Calu3 (cell line): ENCODE results near the gene P2RX3. TPM values are rescaled to one million over a fixed set of nuclear protein-coding genes. Genes with fewer than 3 reads are reported as not detected.

Experiments
- BruUV-seq: library from RNA; stranded (reverse); fragments of 400-500 nt; replicated peaks from 2 replicates; lab custom pipeline; 2021; lab: Mats Ljungman, UMichigan
- CTCF ChIA-PET: fragments of 300-600 bp; sonication (Branson Sonifier 250); formaldehyde crosslinking; loops from one replicate; lab custom pipeline; 2022; ENCODE audit warnings: antibody characterized with exemption; lab: Charles Lee
- DNase-seq: peaks from one replicate; pipeline ENCODE4 v3.0.0; 2022
- H3K27ac Mint-ChIP-seq: one replicate; pipeline ENCODE4 v1.8.0; 2022; ENCODE audit warnings: mixed read lengths; ENCODE audit not compliant: unreplicated experiment
- H3K27me3 Mint-ChIP-seq: one replicate; pipeline ENCODE4 v1.8.0; 2022; ENCODE audit warnings: mixed read lengths; ENCODE audit not compliant: unreplicated experiment
- H3K36me3 Mint-ChIP-seq: one replicate; pipeline ENCODE4 v1.8.0; 2022; ENCODE audit warnings: mild to moderate bottlenecking, moderate library complexity, mixed read lengths; ENCODE audit not compliant: insufficient read depth, unreplicated experiment
- H3K4me1 Mint-ChIP-seq: one replicate; pipeline ENCODE4 v1.8.0; 2022; ENCODE audit warnings: mild to moderate bottlenecking, low read depth, mixed read lengths; ENCODE audit not compliant: unreplicated experiment
- H3K4me3 Mint-ChIP-seq: one replicate; pipeline ENCODE4 v1.8.0; 2022; ENCODE audit warnings: mild to moderate bottlenecking, low read depth, moderate library complexity, mixed read lengths; ENCODE audit not compliant: unreplicated experiment
- H3K9me3 Mint-ChIP-seq: one replicate; pipeline ENCODE4 v1.8.0; 2022; ENCODE audit warnings: low read depth, mixed read lengths; ENCODE audit not compliant: unreplicated experiment
- CTCF ChIP-seq: fragments of 200-600 bp; IDR thresholded peaks from one replicate; pipeline ENCODE4 v1.8.0; 2022; ENCODE audit warnings: antibody characterized with exemption; ENCODE audit not compliant: unreplicated experiment
- intact Hi-C: fragments of 100-400 bp; cut with micrococcal nuclease; formaldehyde crosslinking; loops from one replicate; pipeline ENCODE4 v1.10.0; 2022; ENCODE audit not compliant: unreplicated experiment
- total RNA-seq: library from RNA; stranded (reverse); gene quantifications from 2 replicates; pipeline ENCODE4 v1.2.3, GENCODE V29; 2022

The P2RX3 gene
- total RNA-seq, 1 experiment from 2014 or later, result not detected

- CTCF ChIA-PET, result no interaction called here
- no peak overlapping the region for H3K4me3 Mint-ChIP-seq
- DNase-seq, result no peak
- no peaks in the 10 kb centered on the region for H3K9me3 Mint-ChIP-seq
- no peaks in the 10 kb centered on the region for H3K36me3 Mint-ChIP-seq
- no peak for TF ChIP-seq CTCF
- H3K27me3 Mint-ChIP-seq, result peaks cover 64% of the 10 kb centered on the region
- intact Hi-C loops, result no loop called here
- no TSS peak for BruUV-seq
- no peaks in the 10 kb centered on the region for H3K4me1 Mint-ChIP-seq
- H3K27ac Mint-ChIP-seq, result no peak overlapping the region
Measured at GRCh38 chr11:57370251-57370650, 32.1 kb downstream of the P2RX3 start.

GRCh38 chr11:57370941-57371340 lies 32.8 kb downstream of the P2RX3 start:
- BruUV-seq, result no TSS peak

GRCh38 chr11:57373146-57373545 lies 35.0 kb downstream of the P2RX3 start:
- Mint-ChIP-seq H3K4me3 (no peak overlapping the region), H3K36me3 (no peaks in the 10 kb centered on the region), H3K27ac (no peak overlapping the region), H3K27me3 (peaks cover 61% of the 10 kb centered on the region), H3K9me3 (no peaks in the 10 kb centered on the region), H3K4me1 (no peaks in the 10 kb centered on the region)
- CTCF ChIA-PET, result no interaction called here
- DNase-seq, result no peak
- no peak for TF ChIP-seq CTCF
- BruUV-seq, result no TSS peak
- intact Hi-C loops, result no loop called here

More at GRCh38 chr11:57370941-57371340, 32.8 kb downstream of the P2RX3 start:
- intact Hi-C loops, result no loop called here
- DNase-seq, result no peak
- CTCF ChIA-PET, result no interaction called here
- no peaks in the 10 kb centered on the region for H3K4me1 Mint-ChIP-seq
- no peak overlapping the region for H3K27ac Mint-ChIP-seq
- H3K27me3 Mint-ChIP-seq, result peaks cover 59% of the 10 kb centered on the region
- no peak for TF ChIP-seq CTCF
- H3K4me3 Mint-ChIP-seq, result no peak overlapping the region
- H3K36me3 Mint-ChIP-seq, result no peaks in the 10 kb centered on the region
- H3K9me3 Mint-ChIP-seq, result no peaks in the 10 kb centered on the region

- DNase-seq, result no peak
- Mint-ChIP-seq H3K36me3 (no peaks in the 10 kb centered on the region), H3K27ac (no peak overlapping the region), H3K27me3 (peaks cover 66% of the 10 kb centered on the region), H3K9me3 (no peaks in the 10 kb centered on the region), H3K4me3 (no peak overlapping the region), H3K4me1 (no peaks in the 10 kb centered on the region)
- no TSS peak for BruUV-seq
- CTCF ChIA-PET, result no interaction called here
- intact Hi-C loops, result no loop called here
- TF ChIP-seq CTCF, result no peak
Measured at GRCh38 chr11:57374966-57375365, 36.8 kb downstream of the P2RX3 start.

- no peak for DNase-seq
- intact Hi-C loops, result no loop called here
- H3K27ac Mint-ChIP-seq, result no peak overlapping the region
- no peaks in the 10 kb centered on the region for H3K9me3 Mint-ChIP-seq
- no peak for TF ChIP-seq CTCF
- BruUV-seq, result no TSS peak
- CTCF ChIA-PET, result no interaction called here
- no peak overlapping the region for H3K4me3 Mint-ChIP-seq
- no peaks in the 10 kb centered on the region for H3K4me1 Mint-ChIP-seq
- H3K36me3 Mint-ChIP-seq, result no peaks in the 10 kb centered on the region
- peaks cover 71% of the 10 kb centered on the region for H3K27me3 Mint-ChIP-seq
Measured at GRCh38 chr11:57375490-57375889, 37.3 kb downstream of the P2RX3 start.
